Prostate gland (tissue), 2 donors: Measurements from ENCODE around the gene CRADD.

ENCODE experiments used
- CTCF ChIP-seq, 4 experiments: fragments of 200-600 bp in 2 of 4; fragments of 450-650 bp in 2 of 4; sonication (generic) in 2 of 4; IDR thresholded peaks; 1 replicate in 3 of 4; 2 replicates in 1 of 4; pipeline ENCODE4 v1.5.1; 2016 to 2019; ENCODE audit warnings: antibody characterized with exemption in 4 of 4, mild to moderate bottlenecking in 2 of 4, moderate library complexity in 2 of 4
- POLR2A ChIP-seq: fragments of 450-650 bp; IDR thresholded peaks from one replicate; pipeline ENCODE4 v1.6.1; 2016; ENCODE audit warnings: antibody characterized with exemption, mild to moderate bottlenecking
- POLR2AphosphoS5 ChIP-seq: sonication (generic); formaldehyde crosslinking; IDR thresholded peaks from one replicate; pipeline ENCODE4 v1.6.1; 2017; ENCODE audit warnings: antibody characterized with exemption

- no peak for TF ChIP-seq CTCF (IDR thresholded peaks at IDR 0.05)
- TF ChIP-seq POLR2A = no peak
- no peak for TF ChIP-seq POLR2AphosphoS5
Measured at GRCh38 chr12:93756288-93756687, 79.1 kb downstream of the CRADD start.
